GM20000 (cell line): ENCODE results near the gene TRIM17.

Source experiments
- DNase-seq: peaks from one replicate; pipeline ENCODE4 v3.0.0; 2012; ENCODE audit warnings: low spot score
- CTCF ChIP-seq: IDR thresholded peaks from 2 replicates; pipeline ENCODE4 v1.5.1; 2012; ENCODE audit warnings: mild to moderate bottlenecking, control low read depth; ENCODE audit errors: extremely low read depth, missing control alignments

Gene TRIM17

GRCh38 chr1:228446852-228447251, 30.2 kb upstream of the TRIM17 start:
- TF ChIP-seq CTCF, result no peak
- DNase-seq, result no peak

- no peak for TF ChIP-seq CTCF
- DNase-seq, result peak; percentile 76
Observed at GRCh38 chr1:228445843-228446650, 29.4 kb upstream of the TRIM17 start.

- DNase-seq, result no peak
- TF ChIP-seq CTCF, result no peak
Observed at GRCh38 chr1:228445490-228445842, 28.8 kb upstream of the TRIM17 start.

- TF ChIP-seq CTCF, result no peak
- DNase-seq, result no peak
Observed at GRCh38 chr1:228443395-228443794, 26.7 kb upstream of the TRIM17 start.

- no peak for TF ChIP-seq CTCF
- no peak for DNase-seq
Observed at GRCh38 chr1:228440761-228441500, 24.3 kb upstream of the TRIM17 start.

GRCh38 chr1:228438266-228438665, 21.6 kb upstream of the TRIM17 start:
- TF ChIP-seq CTCF, result no peak
- DNase-seq, result no peak

GRCh38 chr1:228437424-228437962, 20.8 kb upstream of the TRIM17 start:
- no peak for DNase-seq
- no peak for TF ChIP-seq CTCF
